Hepatocyte (in vitro differentiated cells): ENCODE data around the gene ADCY2.

ENCODE experiments used
- CTCF ChIP-seq: fragments of 200-600 bp; sonication (generic); IDR thresholded peaks from 2 replicates; pipeline ENCODE4 v1.5.1; 2016; ENCODE audit warnings: antibody characterized with exemption, mild to moderate bottlenecking; ENCODE audit not compliant: poor library complexity
- EZH2 ChIP-seq: fragments of 200-600 bp; sonication (generic); IDR thresholded peaks from 2 replicates; pipeline ENCODE4 v1.6.1; 2016; ENCODE audit warnings: antibody characterized with exemption, mild to moderate bottlenecking, borderline replicate concordance
- EZH2phosphoT487 ChIP-seq: fragments of 200-600 bp; sonication (generic); IDR thresholded peaks from one replicate; pipeline ENCODE4 v1.6.1; 2018; ENCODE audit warnings: antibody characterized with exemption, mild to moderate bottlenecking, low read depth, moderate library complexity; ENCODE audit not compliant: unreplicated experiment, severe bottlenecking

GRCh38 chr5:7494481-7495130 is 98.7 kb downstream of the ADCY2 start:
- no peak for TF ChIP-seq CTCF
- TF ChIP-seq EZH2, result no peak
- TF ChIP-seq EZH2phosphoT487, result no peak
